ENCODE measurements around the gene TMEM175. TPM values are rescaled to one million over a fixed set of nuclear protein-coding genes. Genes with fewer than 3 reads are reported as not detected.

TMEM175 gene
- 7.6 and 11.3 TPM in 2 replicates for total RNA-seq

GRCh38 chr4:931960-932712 lies at the start of gene TMEM175, which contains the start of gene GAK:
TSS of gene TMEM175 (plus strand) at chr4:932460. CDS start at chr4:947740, 15,280 bp downstream.
TSS of gene GAK (minus strand) at chr4:932316. CDS start at chr4:932187, 129 bp downstream.
- DNase-seq (ENCODE audit: low read depth, low spot score), result peak; percentile 79

- DNase-seq (ENCODE audit: low read depth, low spot score), result no peak
Measured at GRCh38 chr4:882646-883045, 49.6 kb upstream of the TMEM175 start.

- no peak for DNase-seq (ENCODE audit: low read depth, low spot score)
Measured at GRCh38 chr4:883377-884095, 48.7 kb upstream of the TMEM175 start.

- no peak for DNase-seq (ENCODE audit: low read depth, low spot score)
Measured at GRCh38 chr4:884259-884658, 48.0 kb upstream of the TMEM175 start.

GRCh38 chr4:884896-885295 lies 47.4 kb upstream of the TMEM175 start:
- no peak for DNase-seq (ENCODE audit: low read depth, low spot score)

GRCh38 chr4:885353-885752 lies 46.9 kb upstream of the TMEM175 start:
- no peak for DNase-seq (ENCODE audit: low read depth, low spot score)

GRCh38 chr4:886244-886643 lies 46.0 kb upstream of the TMEM175 start:
- DNase-seq (ENCODE audit: low read depth, low spot score), result no peak

GRCh38 chr4:887034-887763 lies 45.1 kb upstream of the TMEM175 start:
- DNase-seq (ENCODE audit: low read depth, low spot score), result no peak

- DNase-seq (ENCODE audit: low read depth, low spot score), result no peak
Measured at GRCh38 chr4:888029-888428, 44.2 kb upstream of the TMEM175 start.

GRCh38 chr4:889516-889915 lies 42.7 kb upstream of the TMEM175 start:
- DNase-seq (ENCODE audit: low read depth, low spot score), result no peak

- no peak for DNase-seq (ENCODE audit: low read depth, low spot score)
Measured at GRCh38 chr4:890036-890695, 42.1 kb upstream of the TMEM175 start.

GRCh38 chr4:891747-892146 lies 40.5 kb upstream of the TMEM175 start:
- DNase-seq (ENCODE audit: low read depth, low spot score), result no peak

- DNase-seq (ENCODE audit: low read depth, low spot score), result no peak
Measured at GRCh38 chr4:892780-893179, 39.5 kb upstream of the TMEM175 start.

- no peak for DNase-seq (ENCODE audit: low read depth, low spot score)
Measured at GRCh38 chr4:893276-893994, 38.8 kb upstream of the TMEM175 start.

- DNase-seq (ENCODE audit: low read depth, low spot score), result no peak
Measured at GRCh38 chr4:893995-894705, 38.1 kb upstream of the TMEM175 start.

GRCh38 chr4:895596-895995 lies 36.7 kb upstream of the TMEM175 start:
- no peak for DNase-seq (ENCODE audit: low read depth, low spot score)

- no peak for DNase-seq (ENCODE audit: low read depth, low spot score)
Measured at GRCh38 chr4:896216-896615, 36.0 kb upstream of the TMEM175 start.

GRCh38 chr4:896630-897029 lies 35.6 kb upstream of the TMEM175 start:
- no peak for DNase-seq (ENCODE audit: low read depth, low spot score)

GRCh38 chr4:898123-898522 lies 34.1 kb upstream of the TMEM175 start:
- no peak for DNase-seq (ENCODE audit: low read depth, low spot score)

GRCh38 chr4:898869-899555 lies 33.2 kb upstream of the TMEM175 start:
- no peak for DNase-seq (ENCODE audit: low read depth, low spot score)
